Peyer's patch (tissue), 4 donors: ENCODE measurements around the gene MRPL10. TPM values are rescaled to one million over a fixed set of nuclear protein-coding genes. Genes with fewer than 3 reads are reported as not detected.

ENCODE experiments used
- DNase-seq, 3 donors: peaks; one replicate each; pipeline ENCODE4 v3.0.0-alpha.2; 2017 to 2019
- H3K27ac ChIP-seq, 4 donors: fragments of 200-600 bp; sonication (generic); one replicate each; pipeline ENCODE4 v1.5.1; 2016 to 2019
- H3K27me3 ChIP-seq, 2 donors: fragments of 200-600 bp; sonication (generic); one replicate each; pipeline ENCODE4 v1.5.1; 2019
- H3K36me3 ChIP-seq, 3 donors: fragments of 200-600 bp; sonication (generic); one replicate each; pipeline ENCODE4 v1.5.1; 2016 to 2019
- H3K4me1 ChIP-seq, 4 donors: fragments of 200-600 bp; sonication (generic); one replicate each; pipeline ENCODE4 v1.5.1; 2016 to 2019
- H3K4me3 ChIP-seq, 4 donors: fragments of 200-600 bp; sonication (generic); 1 replicate in 3 of 4; 2 replicates in 1 of 4; pipeline ENCODE4 v1.5.1; 2016 to 2019; ENCODE audit warnings: mild to moderate bottlenecking in 1 of 4
- H3K9me3 ChIP-seq, 4 donors: fragments of 200-600 bp; sonication (generic); one replicate each; pipeline ENCODE4 v1.5.1; 2016 to 2019; ENCODE audit warnings: mild to moderate bottlenecking in 1 of 4
- POLR2A ChIP-seq, 2 donors: fragments of 450-650 bp; IDR thresholded peaks; one replicate each; pipeline ENCODE4 v1.5.1; 2017; ENCODE audit warnings: antibody characterized with exemption in 2 of 2, mild to moderate bottlenecking in 2 of 2, moderate library complexity in 2 of 2
- total RNA-seq, 4 donors: library from RNA; depleted of rRNA; stranded (reverse); fragments of >200 nt; gene quantifications; one replicate each; pipeline ENCODE4 v1.1.0, GENCODE V29; 2016
- TF ChIP-seq, protein P1 (sequence below), 6 experiments: fragments of 450-650 bp in 4 of 6; fragments of 200-600 bp in 2 of 6; sonication (generic) in 1 of 6; IDR thresholded peaks; one replicate each; pipeline ENCODE4 v1.5.1; 2017 to 2019; ENCODE audit warnings: antibody characterized with exemption in 6 of 6, mild to moderate bottlenecking in 3 of 6, moderate library complexity in 1 of 6

The MRPL10 gene
- total RNA-seq, 4 donors from 2014 or later = 30.5 to 50.4 (median 34.8) TPM

DNA sequence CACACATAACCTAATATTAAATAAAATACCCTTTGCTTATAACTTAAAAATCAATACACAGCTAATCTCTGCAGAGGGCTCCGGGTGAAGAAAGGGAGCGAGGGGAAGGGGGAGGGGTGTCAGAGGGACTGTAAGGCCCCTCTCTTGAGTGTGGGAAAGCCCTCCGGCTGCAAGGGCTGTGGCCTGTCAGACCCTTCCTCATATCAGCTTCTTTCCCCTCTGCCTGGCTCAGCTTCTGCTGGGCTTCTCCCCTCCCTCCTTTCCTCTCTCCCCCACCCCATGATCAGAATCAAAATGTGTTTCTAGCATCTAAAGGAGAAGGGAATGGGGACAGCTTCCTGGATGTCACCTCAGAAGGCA is 14.4 kb upstream of the MRPL10 start:
- H3K36me3 ChIP-seq = peaks cover 0 to 16% (median 0%) of the 10 kb centered on the region in 3 donors

DNA sequence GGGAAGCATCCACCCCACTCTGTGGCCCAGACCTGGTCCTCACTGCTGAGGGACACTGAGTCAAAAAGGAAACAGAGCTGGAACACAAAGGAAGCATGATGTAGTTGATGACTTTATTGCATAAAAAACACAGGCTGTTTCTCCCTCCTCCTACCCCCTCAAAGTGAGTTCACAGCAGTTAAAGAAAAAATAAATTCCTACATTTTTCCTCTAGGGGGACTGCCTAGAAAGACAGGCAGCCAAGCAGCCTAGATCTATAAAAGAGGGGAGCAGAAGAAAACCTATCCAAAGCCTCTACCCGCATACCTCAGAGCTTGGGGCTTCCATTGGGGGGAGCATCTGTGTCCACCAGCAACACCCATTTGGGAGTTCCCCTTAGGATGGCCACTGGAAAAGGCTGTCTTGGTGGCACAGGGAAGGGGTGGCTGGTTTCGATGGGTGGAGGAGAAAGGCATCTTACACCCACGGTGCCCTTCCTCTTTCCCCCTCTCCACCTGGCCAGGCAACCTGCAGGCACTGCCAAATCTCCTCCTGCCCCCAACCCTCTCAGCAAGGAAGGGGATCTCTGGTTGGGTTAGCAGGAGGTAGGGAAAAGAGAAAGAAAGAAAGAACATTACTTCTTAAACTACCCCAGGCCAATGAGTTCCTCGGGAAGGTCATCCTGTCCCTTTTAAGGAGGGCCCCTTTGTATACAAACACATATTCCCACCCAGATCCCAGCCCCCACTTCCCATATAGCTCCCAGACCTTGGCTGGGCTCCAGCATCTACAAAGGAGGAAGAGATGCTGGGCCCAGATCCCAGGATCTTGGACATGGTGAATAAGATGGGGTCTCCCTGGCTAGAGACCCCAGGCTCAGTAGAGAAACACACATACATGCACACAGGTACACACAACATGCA is 13.7 kb upstream of the MRPL10 start:
- peaks cover 0 to 9% of the 10 kb centered on the region in 2 donors for H3K27me3 ChIP-seq

More for the DNA sequence above, 14.4 kb upstream of the MRPL10 start:
- Histone ChIP-seq H3K9me3 (no peaks in the 10 kb centered on the region), H3K27ac (no peak overlapping the region), H3K4me3 (no peak overlapping the region), H3K27me3 (peaks cover 0 to 9% of the 10 kb centered on the region in 2 donors), H3K4me1 (peaks cover 7 to 47% (median 12%) of the 10 kb centered on the region in 4 donors)
- no peak for DNase-seq
- TF ChIP-seq POLR2A (IDR thresholded peaks at IDR 0.05) = no peak
- TF ChIP-seq, protein P1, sequence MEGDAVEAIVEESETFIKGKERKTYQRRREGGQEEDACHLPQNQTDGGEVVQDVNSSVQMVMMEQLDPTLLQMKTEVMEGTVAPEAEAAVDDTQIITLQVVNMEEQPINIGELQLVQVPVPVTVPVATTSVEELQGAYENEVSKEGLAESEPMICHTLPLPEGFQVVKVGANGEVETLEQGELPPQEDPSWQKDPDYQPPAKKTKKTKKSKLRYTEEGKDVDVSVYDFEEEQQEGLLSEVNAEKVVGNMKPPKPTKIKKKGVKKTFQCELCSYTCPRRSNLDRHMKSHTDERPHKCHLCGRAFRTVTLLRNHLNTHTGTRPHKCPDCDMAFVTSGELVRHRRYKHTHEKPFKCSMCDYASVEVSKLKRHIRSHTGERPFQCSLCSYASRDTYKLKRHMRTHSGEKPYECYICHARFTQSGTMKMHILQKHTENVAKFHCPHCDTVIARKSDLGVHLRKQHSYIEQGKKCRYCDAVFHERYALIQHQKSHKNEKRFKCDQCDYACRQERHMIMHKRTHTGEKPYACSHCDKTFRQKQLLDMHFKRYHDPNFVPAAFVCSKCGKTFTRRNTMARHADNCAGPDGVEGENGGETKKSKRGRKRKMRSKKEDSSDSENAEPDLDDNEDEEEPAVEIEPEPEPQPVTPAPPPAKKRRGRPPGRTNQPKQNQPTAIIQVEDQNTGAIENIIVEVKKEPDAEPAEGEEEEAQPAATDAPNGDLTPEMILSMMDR (IDR thresholded peaks at IDR 0.05) = no peak

DNA sequence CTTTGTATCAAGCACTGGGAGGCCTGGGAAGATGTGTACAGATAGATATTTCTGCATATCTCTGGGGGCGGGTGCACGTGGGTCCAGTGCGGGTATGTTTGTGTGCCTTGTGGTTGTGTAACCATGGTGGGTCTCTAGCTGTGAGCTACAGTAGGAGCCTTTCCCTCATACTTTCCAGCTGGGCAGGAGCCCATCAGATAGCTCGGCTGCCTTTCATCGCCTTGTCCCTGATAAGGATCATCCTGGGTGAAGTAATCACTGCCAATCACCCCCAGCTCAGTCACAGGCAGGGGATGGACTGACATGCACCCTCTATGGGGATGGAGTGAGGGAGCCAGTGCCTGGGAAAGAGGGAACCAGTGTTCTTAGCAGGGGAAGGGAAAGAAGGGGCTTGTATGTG is 12.9 kb upstream of the MRPL10 start:
- peak overlapping the region in 1 of 4 donors; percentile 79 for H3K27ac ChIP-seq
- peaks cover 7 to 60% (median 14%) of the 10 kb centered on the region in 4 donors for H3K4me1 ChIP-seq
- H3K9me3 ChIP-seq = no peaks in the 10 kb centered on the region
- DNase-seq = peak in 1 of 3 donors; percentile 70
- peaks cover 0 to 16% (median 0%) of the 10 kb centered on the region in 3 donors for H3K36me3 ChIP-seq
- H3K27me3 ChIP-seq = peaks cover 0 to 9% of the 10 kb centered on the region in 2 donors
- no peak overlapping the region for H3K4me3 ChIP-seq
- no peak for TF ChIP-seq POLR2A (IDR thresholded peaks at IDR 0.05)
- TF ChIP-seq, protein P1 (IDR thresholded peaks at IDR 0.05) = no peak

More for the DNA sequence above, 13.7 kb upstream of the MRPL10 start:
- no peak overlapping the region for H3K27ac ChIP-seq
- TF ChIP-seq POLR2A (IDR thresholded peaks at IDR 0.05) = no peak
- TF ChIP-seq, protein P1 (IDR thresholded peaks at IDR 0.05) = peak in 4 of 6 experiments; percentile 20 to 36 (median 29)
- no peak overlapping the region for H3K4me3 ChIP-seq
- peaks cover 0 to 16% (median 0%) of the 10 kb centered on the region in 3 donors for H3K36me3 ChIP-seq
- no peaks in the 10 kb centered on the region for H3K9me3 ChIP-seq
- no peak for DNase-seq
- peaks cover 7 to 51% (median 12%) of the 10 kb centered on the region in 4 donors for H3K4me1 ChIP-seq

DNA sequence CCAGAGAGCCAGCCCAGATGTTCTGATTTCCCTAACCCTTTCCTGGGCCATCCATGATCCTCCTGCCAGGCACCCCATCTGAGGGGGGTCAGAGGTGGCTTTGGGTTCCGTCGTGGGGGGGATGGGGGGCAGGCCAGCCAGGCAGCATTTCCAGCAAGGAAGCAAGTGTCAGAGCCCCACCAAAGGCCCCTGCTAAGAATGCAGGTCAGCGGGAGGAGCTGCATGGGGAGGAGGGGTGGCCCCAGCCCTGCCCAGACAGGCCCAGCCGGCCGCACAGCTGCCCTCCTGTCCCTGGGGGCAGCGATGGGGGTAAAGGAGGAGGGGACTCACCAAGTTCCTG is 12.0 kb upstream of the MRPL10 start:
- Histone ChIP-seq H3K4me1 (peaks cover 7 to 60% (median 14%) of the 10 kb centered on the region in 4 donors), H3K9me3 (no peaks in the 10 kb centered on the region), H3K4me3 (no peak overlapping the region), H3K27ac (peak overlapping the region in 2 of 4 donors; percentile 8 to 79), H3K27me3 (peaks cover 0 to 9% of the 10 kb centered on the region in 2 donors), H3K36me3 (peaks cover 0 to 22% (median 0%) of the 10 kb centered on the region in 3 donors)
- no peak for DNase-seq
- TF ChIP-seq, protein P1 (IDR thresholded peaks at IDR 0.05) = no peak
- TF ChIP-seq POLR2A (IDR thresholded peaks at IDR 0.05) = no peak

DNA sequence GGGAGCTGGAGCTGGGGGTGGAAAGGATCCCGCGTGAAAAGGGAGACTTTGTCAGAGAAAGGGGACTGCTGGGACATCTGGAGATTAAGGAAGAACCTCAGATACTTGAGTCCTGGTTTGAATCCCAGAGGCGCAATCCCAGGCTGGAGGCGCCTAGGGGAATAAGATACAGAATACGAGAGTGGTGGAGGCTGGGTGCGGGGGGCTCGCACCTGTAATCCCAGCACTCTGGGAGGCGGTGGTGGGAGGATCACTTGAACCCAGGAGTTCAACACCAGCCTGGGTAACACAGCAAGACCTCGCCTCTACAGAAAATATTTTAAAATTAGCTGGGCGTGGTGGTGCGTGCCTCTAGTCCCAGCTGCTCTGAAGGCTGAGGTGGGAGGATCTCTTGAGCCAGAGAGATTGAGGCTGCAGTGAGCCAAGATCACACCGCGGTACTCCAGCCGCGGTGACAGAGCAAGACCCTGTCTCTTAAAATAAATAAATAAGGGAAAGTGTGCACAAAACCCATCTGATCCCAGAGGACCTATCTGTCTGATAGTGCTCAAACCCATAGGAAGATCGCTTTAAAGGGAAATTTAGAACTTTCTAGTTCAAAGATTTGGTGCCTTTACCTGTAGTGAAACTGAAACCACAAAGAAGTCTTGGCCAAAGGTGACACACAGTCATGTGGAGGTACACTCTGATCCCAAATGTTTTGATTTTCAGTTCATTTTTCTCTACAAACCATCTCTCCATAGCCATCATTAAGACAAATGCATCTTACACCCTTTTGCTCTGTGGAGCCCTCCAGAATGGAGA is 10.3 kb upstream of the MRPL10 start:
- H3K4me1 ChIP-seq = peaks cover 7 to 46% (median 11%) of the 10 kb centered on the region in 4 donors
- peak overlapping the region; percentile 65 to 79 (median 78) for H3K27ac ChIP-seq
- peak overlapping the region; percentile 67 to 99 (median 82) for H3K4me3 ChIP-seq
- no peaks in the 10 kb centered on the region for H3K27me3 ChIP-seq
- DNase-seq = no peak
- no peaks in the 10 kb centered on the region for H3K9me3 ChIP-seq
- no peak for TF ChIP-seq POLR2A (IDR thresholded peaks at IDR 0.05)
- TF ChIP-seq, protein P1 (IDR thresholded peaks at IDR 0.05) = no peak
- H3K36me3 ChIP-seq = peaks cover 0 to 22% (median 0%) of the 10 kb centered on the region in 3 donors
